Measurements from ENCODE around the gene ARHGEF3.

The ARHGEF3 gene

DNA sequence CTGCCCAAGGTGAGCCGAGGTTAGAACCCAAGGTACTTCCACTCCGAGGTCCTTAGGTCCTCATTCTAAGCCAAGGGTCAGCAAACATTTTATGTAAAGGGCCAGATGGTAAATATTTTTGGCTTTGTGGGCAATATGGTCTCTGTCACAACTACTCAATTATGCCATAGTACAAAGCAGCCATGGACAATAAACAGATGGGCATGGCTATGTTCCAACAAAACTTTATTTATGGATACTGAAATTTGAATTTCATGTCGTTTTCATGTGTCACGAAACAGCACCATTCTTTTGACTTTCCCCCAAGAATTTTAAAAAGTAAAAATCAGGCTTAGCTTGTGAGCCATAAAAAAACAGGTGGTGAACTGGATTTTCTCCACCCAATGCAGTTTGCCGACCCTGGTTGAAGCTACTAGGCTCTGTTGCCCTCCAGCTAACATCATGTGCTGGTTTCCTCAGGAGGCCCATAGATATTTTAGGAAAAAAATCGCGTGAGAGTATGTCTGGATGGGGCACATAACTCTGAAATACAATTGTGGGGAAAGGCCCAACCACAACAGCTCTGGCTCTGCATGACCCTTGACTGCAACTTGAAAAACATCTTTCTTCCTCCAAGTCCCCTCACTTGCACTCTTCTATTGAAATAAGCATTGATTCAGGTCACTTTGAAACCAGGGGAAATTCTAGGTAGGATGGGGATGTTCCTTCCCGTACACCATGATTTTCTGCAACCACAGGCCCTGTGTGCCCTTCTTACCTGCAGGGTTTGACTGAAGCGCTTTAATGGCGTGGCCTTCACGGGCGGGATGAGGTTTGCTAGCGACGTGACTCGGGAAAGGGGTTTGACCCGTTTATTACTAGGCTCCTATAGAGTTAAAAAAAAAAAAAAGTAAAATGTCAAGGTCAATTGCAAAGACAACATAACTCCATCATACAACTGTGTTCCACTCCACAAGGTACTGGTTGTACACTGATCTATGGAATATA is 28.5 kb downstream of the ARHGEF3 start:
- Histone ChIP-seq H3K27me3 (ENCODE audit: control insufficient read depth in 2 of 2, insufficient read depth in 2 of 2, low read length in 2 of 2) (no peaks in the 10 kb centered on the region), H3K27ac (ENCODE audit: low read depth in 2 of 2, low read length in 2 of 2) (no peak overlapping the region), H3K4me3 (ENCODE audit: low read length in 2 of 2) (no peak overlapping the region), H3K4me1 (ENCODE audit: control insufficient read depth in 2 of 2, insufficient read depth in 2 of 2, low read length in 2 of 2) (peaks cover 0 to 9% of the 10 kb centered on the region in 2 donors), H3K36me3 (ENCODE audit: control insufficient read depth in 2 of 2, insufficient read depth in 2 of 2, low read length in 2 of 2) (peaks cover 8 to 10% of the 10 kb centered on the region in 2 donors), H3K9ac (ENCODE audit: low read depth in 1 of 2, low read length in 2 of 2) (no peak overlapping the region), H3K9me3 (ENCODE audit: control insufficient read depth in 2 of 2, low read length in 2 of 2) (no peaks in the 10 kb centered on the region)

DNA sequence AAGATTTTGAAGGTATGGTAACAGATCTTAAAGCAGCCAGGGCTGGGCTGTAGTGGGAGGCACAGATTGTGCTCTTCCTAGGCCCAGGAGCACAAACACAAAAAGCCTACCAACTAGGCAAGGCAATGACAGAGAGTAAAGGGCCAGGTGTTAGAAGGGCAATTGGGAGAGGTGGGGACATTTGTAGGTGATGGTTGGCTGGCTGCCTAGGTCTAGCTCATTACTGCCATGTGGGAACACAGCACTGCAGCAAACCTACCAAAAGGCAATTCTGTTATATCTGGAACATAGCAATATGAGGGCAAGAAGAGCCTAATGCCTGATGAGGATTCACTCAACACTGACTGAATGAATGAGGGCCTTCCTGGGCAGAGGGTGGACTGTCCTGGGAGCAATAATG is 30.4 kb downstream of the ARHGEF3 start:
- peaks cover 0 to 9% of the 10 kb centered on the region in 2 donors for H3K4me1 ChIP-seq (ENCODE audit: control insufficient read depth in 2 of 2, insufficient read depth in 2 of 2, low read length in 2 of 2)
- peaks cover 8 to 10% of the 10 kb centered on the region in 2 donors for H3K36me3 ChIP-seq (ENCODE audit: control insufficient read depth in 2 of 2, insufficient read depth in 2 of 2, low read length in 2 of 2)
- no peaks in the 10 kb centered on the region for H3K27me3 ChIP-seq (ENCODE audit: control insufficient read depth in 2 of 2, insufficient read depth in 2 of 2, low read length in 2 of 2)
- no peak overlapping the region for H3K4me3 ChIP-seq (ENCODE audit: low read length in 2 of 2)
- H3K27ac ChIP-seq (ENCODE audit: low read depth in 2 of 2, low read length in 2 of 2): no peak overlapping the region
- no peak overlapping the region for H3K9ac ChIP-seq (ENCODE audit: low read depth in 1 of 2, low read length in 2 of 2)
- no peaks in the 10 kb centered on the region for H3K9me3 ChIP-seq (ENCODE audit: control insufficient read depth in 2 of 2, low read length in 2 of 2)

DNA sequence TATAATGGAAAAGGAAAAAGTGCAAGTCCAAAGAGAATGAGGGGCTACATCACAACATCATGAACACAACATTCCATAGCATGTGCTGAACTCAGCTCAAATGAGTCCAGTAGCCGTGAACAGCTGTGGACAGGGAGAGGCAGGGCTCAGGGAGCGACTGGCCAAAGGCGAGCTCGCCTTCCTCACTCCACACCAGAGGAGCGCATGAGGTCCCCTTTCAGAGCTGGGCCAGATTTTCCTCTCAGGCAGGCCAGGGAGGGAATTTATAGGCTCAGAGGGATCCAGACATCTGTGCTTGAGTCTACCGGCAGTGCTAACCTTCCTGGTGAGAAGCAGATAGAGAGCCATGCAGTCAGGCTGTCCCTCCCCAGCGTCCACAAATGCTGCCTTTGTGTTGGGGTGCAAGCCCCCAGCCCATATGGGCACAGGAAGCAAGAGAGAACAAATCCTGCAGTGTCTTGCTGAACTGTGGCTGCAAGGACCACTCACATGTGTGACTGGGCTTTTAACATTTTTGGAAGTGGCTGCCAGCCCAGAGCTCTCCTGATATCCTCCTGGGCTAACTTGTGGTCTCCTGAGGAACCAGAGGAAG is 32.5 kb downstream of the ARHGEF3 start:
- Histone ChIP-seq H3K4me3 (ENCODE audit: low read length in 2 of 2) (no peak overlapping the region), H3K9ac (ENCODE audit: low read depth in 1 of 2, low read length in 2 of 2) (no peak overlapping the region), H3K27ac (ENCODE audit: low read depth in 2 of 2, low read length in 2 of 2) (no peak overlapping the region), H3K27me3 (ENCODE audit: control insufficient read depth in 2 of 2, insufficient read depth in 2 of 2, low read length in 2 of 2) (no peaks in the 10 kb centered on the region), H3K4me1 (ENCODE audit: control insufficient read depth in 2 of 2, insufficient read depth in 2 of 2, low read length in 2 of 2) (peaks cover 0 to 7% of the 10 kb centered on the region in 2 donors), H3K9me3 (ENCODE audit: control insufficient read depth in 2 of 2, low read length in 2 of 2) (no peaks in the 10 kb centered on the region), H3K36me3 (ENCODE audit: control insufficient read depth in 2 of 2, insufficient read depth in 2 of 2, low read length in 2 of 2) (peaks cover 8 to 10% of the 10 kb centered on the region in 2 donors)

DNA sequence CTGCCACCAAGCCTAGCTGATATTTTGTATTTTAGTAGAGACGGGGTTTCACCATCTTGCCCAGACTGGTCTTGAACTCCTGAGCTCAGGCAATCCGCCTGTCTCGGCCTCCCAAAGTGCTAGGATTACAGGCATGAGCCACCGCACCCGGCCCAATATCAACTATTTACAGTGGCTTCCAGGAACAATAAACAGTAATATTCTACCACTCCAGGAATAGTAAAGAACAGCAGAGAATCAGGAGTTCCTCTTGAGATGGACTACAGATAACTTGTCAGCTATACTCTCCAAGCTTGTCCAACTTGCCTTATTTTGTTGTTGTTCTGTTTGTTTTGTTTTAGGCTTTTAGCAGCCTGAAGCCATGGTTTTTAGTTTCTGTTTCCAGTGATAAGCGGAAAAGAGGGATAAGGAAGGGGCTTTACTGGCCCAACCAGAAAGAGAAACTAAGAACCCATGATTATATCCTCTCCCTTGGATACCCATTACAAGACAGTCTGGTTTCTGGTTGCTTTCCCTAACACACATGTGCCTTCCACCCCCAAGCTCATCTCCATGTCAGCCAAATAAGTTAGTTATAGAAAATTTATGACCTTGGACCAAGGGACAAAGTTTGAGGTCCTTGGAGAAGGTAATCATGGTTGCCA is 36.7 kb downstream of the ARHGEF3 start:
- Histone ChIP-seq H3K4me3 (ENCODE audit: low read length in 2 of 2) (no peak overlapping the region), H3K9me3 (ENCODE audit: control insufficient read depth in 2 of 2, low read length in 2 of 2) (no peaks in the 10 kb centered on the region), H3K36me3 (ENCODE audit: control insufficient read depth in 2 of 2, insufficient read depth in 2 of 2, low read length in 2 of 2) (peaks cover 0 to 4% of the 10 kb centered on the region in 2 donors), H3K27ac (ENCODE audit: low read depth in 2 of 2, low read length in 2 of 2) (no peak overlapping the region), H3K27me3 (ENCODE audit: control insufficient read depth in 2 of 2, insufficient read depth in 2 of 2, low read length in 2 of 2) (no peaks in the 10 kb centered on the region), H3K9ac (ENCODE audit: low read depth in 1 of 2, low read length in 2 of 2) (no peak overlapping the region), H3K4me1 (ENCODE audit: control insufficient read depth in 2 of 2, insufficient read depth in 2 of 2, low read length in 2 of 2) (peaks cover 0 to 4% of the 10 kb centered on the region in 2 donors)

DNA sequence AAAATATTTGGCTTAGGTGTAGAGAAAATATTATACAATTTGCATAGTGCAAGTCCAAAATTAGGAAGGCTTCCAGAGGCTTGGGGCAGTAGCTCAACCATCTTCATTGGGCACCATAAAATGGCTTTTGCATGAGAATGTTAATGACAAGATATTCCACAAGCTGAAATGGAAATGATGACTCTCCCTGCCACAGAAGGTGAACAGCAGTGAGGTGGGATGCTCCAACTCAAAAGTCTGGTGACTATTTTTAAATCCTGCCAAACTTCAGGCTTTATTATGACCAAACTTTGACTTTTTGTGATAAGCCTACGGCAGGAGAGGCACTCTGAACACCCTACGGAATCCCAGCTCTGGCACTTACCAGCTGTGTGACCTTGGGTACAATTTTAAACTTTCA is 37.6 kb downstream of the ARHGEF3 start:
- H3K4me3 ChIP-seq (ENCODE audit: low read length in 2 of 2): no peak overlapping the region
- no peak overlapping the region for H3K9ac ChIP-seq (ENCODE audit: low read depth in 1 of 2, low read length in 2 of 2)
- peaks cover 0 to 2% of the 10 kb centered on the region in 2 donors for H3K36me3 ChIP-seq (ENCODE audit: control insufficient read depth in 2 of 2, insufficient read depth in 2 of 2, low read length in 2 of 2)

DNA sequence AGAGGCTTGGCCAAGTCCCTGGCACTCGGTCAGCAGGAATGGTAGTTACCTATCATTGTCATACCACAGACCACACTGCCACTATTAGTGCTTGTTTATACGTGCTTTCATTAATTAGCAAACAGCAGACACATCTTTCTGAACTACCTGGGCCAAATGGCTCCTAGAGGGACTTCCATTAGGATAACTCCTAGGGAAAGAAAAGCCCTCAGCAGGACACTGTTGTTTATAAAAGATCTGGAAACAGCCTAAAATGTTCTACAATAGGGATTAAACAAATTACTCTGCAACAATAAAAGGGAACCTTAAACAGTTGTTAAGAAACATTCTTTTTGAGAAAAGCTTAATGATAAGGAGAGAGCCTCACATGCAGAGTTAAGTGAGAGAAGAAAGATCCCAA is 38.5 kb downstream of the ARHGEF3 start:
- Histone ChIP-seq H3K36me3 (ENCODE audit: control insufficient read depth in 2 of 2, insufficient read depth in 2 of 2, low read length in 2 of 2) (no peaks in the 10 kb centered on the region), H3K4me3 (ENCODE audit: low read length in 2 of 2) (no peak overlapping the region), H3K9me3 (ENCODE audit: control insufficient read depth in 2 of 2, low read length in 2 of 2) (no peaks in the 10 kb centered on the region), H3K9ac (ENCODE audit: low read depth in 1 of 2, low read length in 2 of 2) (no peak overlapping the region), H3K4me1 (ENCODE audit: control insufficient read depth in 2 of 2, insufficient read depth in 2 of 2, low read length in 2 of 2) (no peaks in the 10 kb centered on the region), H3K27me3 (ENCODE audit: control insufficient read depth in 2 of 2, insufficient read depth in 2 of 2, low read length in 2 of 2) (no peaks in the 10 kb centered on the region), H3K27ac (ENCODE audit: low read depth in 2 of 2, low read length in 2 of 2) (no peak overlapping the region)

More for the DNA sequence above, 37.6 kb downstream of the ARHGEF3 start:
- Histone ChIP-seq H3K27ac (ENCODE audit: low read depth in 2 of 2, low read length in 2 of 2) (no peak overlapping the region), H3K27me3 (ENCODE audit: control insufficient read depth in 2 of 2, insufficient read depth in 2 of 2, low read length in 2 of 2) (no peaks in the 10 kb centered on the region), H3K4me1 (ENCODE audit: control insufficient read depth in 2 of 2, insufficient read depth in 2 of 2, low read length in 2 of 2) (peaks cover 0 to 2% of the 10 kb centered on the region in 2 donors), H3K9me3 (ENCODE audit: control insufficient read depth in 2 of 2, low read length in 2 of 2) (no peaks in the 10 kb centered on the region)

DNA sequence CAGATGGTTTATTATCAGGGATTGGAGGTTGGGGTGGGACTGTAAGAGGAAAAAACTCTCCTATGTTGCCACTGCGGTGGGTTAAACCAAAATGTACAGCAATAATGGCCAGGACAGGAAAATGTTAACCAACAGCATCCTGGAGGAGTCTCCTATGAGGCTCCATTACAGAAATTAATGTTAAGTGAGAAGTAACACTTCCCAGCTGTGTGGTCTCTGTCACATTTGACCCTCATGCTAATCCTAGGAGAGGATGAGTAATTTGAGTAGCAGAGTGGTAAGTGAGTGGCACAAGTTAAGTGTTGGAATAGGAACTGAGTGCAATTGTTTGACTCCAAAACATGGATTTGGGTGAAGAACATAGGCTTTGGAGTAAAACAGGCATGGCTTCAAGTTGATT is 39.0 kb downstream of the ARHGEF3 start:
- no peaks in the 10 kb centered on the region for H3K27me3 ChIP-seq (ENCODE audit: control insufficient read depth in 2 of 2, insufficient read depth in 2 of 2, low read length in 2 of 2)
- H3K9me3 ChIP-seq (ENCODE audit: control insufficient read depth in 2 of 2, low read length in 2 of 2): no peaks in the 10 kb centered on the region
- no peak overlapping the region for H3K4me3 ChIP-seq (ENCODE audit: low read length in 2 of 2)
- H3K27ac ChIP-seq (ENCODE audit: low read depth in 2 of 2, low read length in 2 of 2): no peak overlapping the region
- no peaks in the 10 kb centered on the region for H3K36me3 ChIP-seq (ENCODE audit: control insufficient read depth in 2 of 2, insufficient read depth in 2 of 2, low read length in 2 of 2)
- no peak overlapping the region for H3K9ac ChIP-seq (ENCODE audit: low read depth in 1 of 2, low read length in 2 of 2)
- no peaks in the 10 kb centered on the region for H3K4me1 ChIP-seq (ENCODE audit: control insufficient read depth in 2 of 2, insufficient read depth in 2 of 2, low read length in 2 of 2)

DNA sequence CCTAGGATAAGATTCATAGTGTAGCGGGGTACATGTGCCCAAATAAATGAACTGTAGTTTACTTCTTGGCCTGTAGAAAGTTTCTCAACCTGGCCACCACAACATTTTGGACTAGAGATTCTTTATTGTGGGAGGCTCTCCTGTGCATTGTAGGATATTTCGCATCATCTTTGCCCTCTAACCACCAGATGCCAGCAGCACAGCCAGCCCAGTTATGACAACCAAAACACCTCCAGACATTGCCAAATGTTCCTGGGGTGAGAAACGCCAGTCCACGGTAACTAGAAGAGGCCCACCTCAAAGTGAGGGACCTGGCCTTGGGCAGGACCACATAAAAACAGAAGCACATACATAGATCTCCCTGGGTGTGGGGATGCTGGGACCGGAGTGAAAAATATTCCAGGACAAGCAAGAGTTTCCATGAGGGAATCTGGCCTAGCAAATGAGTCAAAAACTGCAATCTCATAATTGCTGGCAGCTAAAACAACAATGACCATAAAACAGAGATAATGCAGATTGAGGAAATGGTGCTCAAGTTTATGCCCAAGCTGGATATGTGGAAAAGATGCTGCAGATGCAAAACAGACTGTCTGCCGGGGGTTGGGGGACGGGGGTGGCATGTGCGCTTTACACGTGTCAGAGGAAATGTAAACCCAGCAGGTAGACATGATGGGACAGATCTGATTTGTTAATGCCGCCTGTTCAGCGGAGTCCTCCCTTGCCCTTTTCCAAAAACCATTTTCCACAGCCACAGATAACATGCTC is 39.7 kb downstream of the ARHGEF3 start:
- Histone ChIP-seq H3K36me3 (ENCODE audit: control insufficient read depth in 2 of 2, insufficient read depth in 2 of 2, low read length in 2 of 2) (no peaks in the 10 kb centered on the region), H3K9ac (ENCODE audit: low read depth in 1 of 2, low read length in 2 of 2) (no peak overlapping the region), H3K27ac (ENCODE audit: low read depth in 2 of 2, low read length in 2 of 2) (no peak overlapping the region), H3K9me3 (ENCODE audit: control insufficient read depth in 2 of 2, low read length in 2 of 2) (no peaks in the 10 kb centered on the region), H3K27me3 (ENCODE audit: control insufficient read depth in 2 of 2, insufficient read depth in 2 of 2, low read length in 2 of 2) (no peaks in the 10 kb centered on the region), H3K4me3 (ENCODE audit: low read length in 2 of 2) (no peak overlapping the region), H3K4me1 (ENCODE audit: control insufficient read depth in 2 of 2, insufficient read depth in 2 of 2, low read length in 2 of 2) (no peaks in the 10 kb centered on the region)

DNA sequence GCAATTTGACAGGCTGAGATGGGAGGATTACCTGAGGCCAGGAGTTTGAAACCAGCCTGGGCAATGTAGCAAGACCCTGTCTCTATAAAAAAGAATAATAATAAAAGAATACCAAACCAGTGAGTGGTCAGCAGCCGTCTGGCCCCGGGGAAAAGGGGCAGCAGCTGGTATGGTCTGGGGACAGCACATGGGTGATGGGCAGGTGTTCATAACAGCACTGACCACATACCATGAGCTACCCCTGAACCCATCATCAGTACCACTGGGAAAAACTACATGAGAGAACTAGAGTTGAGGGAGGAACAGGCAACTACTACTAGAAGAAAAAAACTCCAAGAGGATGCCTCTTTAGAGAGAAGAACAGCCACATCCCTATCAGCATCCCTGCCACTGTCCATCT is 40.7 kb downstream of the ARHGEF3 start:
- Histone ChIP-seq H3K27me3 (ENCODE audit: control insufficient read depth in 2 of 2, insufficient read depth in 2 of 2, low read length in 2 of 2) (no peaks in the 10 kb centered on the region), H3K36me3 (ENCODE audit: control insufficient read depth in 2 of 2, insufficient read depth in 2 of 2, low read length in 2 of 2) (no peaks in the 10 kb centered on the region), H3K9me3 (ENCODE audit: control insufficient read depth in 2 of 2, low read length in 2 of 2) (no peaks in the 10 kb centered on the region), H3K9ac (ENCODE audit: low read depth in 1 of 2, low read length in 2 of 2) (no peak overlapping the region), H3K4me1 (ENCODE audit: control insufficient read depth in 2 of 2, insufficient read depth in 2 of 2, low read length in 2 of 2) (peaks cover 0 to under 1% of the 10 kb centered on the region in 2 donors), H3K4me3 (ENCODE audit: low read length in 2 of 2) (no peak overlapping the region), H3K27ac (ENCODE audit: low read depth in 2 of 2, low read length in 2 of 2) (no peak overlapping the region)

Measured in mucosa of rectum (tissue), 2 donors.